ENCODE results near the gene SLC4A1AP. TPM values are rescaled to one million over a fixed set of nuclear protein-coding genes. Genes with fewer than 3 reads are reported as not detected.

The SLC4A1AP gene
- total and polyA plus RNA-seq, 9 of the 15 experiments (the other 6 are each of a cell fraction or from before 2014, with no cell fraction given), result 8.1 to 40.5 (median 35.3) TPM

DNA sequence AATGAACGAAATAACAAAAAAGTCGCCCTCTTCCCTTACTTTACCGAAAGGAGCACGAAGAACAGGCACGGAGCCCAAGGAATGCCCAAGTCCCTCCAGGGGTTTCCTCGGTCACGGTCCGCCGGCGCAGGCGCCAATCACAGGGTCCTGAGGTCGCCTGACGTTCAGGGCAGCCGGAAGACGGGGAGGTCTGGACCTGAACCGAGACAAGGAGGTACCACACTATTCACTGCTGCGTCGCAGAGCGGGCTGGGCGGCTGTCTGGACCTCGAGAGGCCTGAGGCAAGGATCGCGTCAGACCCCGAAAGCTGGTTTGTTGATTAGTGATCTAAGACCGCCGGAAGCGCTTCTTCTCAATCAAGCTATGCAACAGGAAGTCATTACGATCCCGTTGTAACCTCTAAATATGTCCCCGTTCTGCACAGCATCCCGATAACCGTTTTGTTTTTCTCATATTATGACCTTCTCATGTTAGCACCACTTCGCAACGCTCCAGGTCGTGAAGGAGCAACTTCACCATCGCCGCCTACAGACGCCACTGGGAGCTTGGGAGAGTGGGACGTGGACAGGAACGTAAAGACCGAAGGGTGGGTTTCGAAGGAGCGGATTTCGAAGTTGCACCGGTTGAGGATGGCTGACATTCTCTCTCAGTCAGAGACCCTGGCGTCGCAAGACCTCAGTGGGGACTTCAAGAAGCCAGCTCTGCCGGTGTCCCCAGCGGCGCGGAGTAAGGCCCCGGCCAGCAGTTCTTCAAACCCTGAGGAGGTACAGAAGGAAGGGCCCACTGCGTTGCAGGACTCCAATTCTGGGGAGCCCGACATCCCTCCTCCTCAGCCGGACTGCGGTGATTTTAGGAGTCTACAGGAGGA, at the start of gene SLC4A1AP, which contains the start of gene SUPT7L (continued):
- no peak for TF ChIP-seq ZNF143 (CRISPR knock-in tag; IDR thresholded peaks at IDR 0.05)
- TF ChIP-seq RNF2 (IDR thresholded peaks at IDR 0.05), result peak; percentile 90
- TF ChIP-seq, protein P1, sequence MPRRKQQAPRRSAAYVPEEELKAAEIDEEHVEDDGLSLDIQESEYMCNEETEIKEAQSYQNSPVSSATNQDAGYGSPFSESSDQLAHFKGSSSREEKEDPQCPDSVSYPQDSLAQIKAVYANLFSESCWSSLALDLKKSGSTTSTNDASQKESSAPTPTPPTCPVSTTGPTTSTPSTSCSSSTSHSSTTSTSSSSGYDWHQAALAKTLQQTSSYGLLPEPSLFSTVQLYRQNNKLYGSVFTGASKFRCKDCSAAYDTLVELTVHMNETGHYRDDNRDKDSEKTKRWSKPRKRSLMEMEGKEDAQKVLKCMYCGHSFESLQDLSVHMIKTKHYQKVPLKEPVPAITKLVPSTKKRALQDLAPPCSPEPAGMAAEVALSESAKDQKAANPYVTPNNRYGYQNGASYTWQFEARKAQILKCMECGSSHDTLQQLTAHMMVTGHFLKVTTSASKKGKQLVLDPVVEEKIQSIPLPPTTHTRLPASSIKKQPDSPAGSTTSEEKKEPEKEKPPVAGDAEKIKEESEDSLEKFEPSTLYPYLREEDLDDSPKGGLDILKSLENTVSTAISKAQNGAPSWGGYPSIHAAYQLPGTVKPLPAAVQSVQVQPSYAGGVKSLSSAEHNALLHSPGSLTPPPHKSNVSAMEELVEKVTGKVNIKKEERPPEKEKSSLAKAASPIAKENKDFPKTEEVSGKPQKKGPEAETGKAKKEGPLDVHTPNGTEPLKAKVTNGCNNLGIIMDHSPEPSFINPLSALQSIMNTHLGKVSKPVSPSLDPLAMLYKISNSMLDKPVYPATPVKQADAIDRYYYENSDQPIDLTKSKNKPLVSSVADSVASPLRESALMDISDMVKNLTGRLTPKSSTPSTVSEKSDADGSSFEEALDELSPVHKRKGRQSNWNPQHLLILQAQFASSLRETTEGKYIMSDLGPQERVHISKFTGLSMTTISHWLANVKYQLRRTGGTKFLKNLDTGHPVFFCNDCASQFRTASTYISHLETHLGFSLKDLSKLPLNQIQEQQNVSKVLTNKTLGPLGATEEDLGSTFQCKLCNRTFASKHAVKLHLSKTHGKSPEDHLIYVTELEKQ (CRISPR knock-in tag; IDR thresholded peaks at IDR 0.05), result no peak
- TF ChIP-seq, protein P2, sequence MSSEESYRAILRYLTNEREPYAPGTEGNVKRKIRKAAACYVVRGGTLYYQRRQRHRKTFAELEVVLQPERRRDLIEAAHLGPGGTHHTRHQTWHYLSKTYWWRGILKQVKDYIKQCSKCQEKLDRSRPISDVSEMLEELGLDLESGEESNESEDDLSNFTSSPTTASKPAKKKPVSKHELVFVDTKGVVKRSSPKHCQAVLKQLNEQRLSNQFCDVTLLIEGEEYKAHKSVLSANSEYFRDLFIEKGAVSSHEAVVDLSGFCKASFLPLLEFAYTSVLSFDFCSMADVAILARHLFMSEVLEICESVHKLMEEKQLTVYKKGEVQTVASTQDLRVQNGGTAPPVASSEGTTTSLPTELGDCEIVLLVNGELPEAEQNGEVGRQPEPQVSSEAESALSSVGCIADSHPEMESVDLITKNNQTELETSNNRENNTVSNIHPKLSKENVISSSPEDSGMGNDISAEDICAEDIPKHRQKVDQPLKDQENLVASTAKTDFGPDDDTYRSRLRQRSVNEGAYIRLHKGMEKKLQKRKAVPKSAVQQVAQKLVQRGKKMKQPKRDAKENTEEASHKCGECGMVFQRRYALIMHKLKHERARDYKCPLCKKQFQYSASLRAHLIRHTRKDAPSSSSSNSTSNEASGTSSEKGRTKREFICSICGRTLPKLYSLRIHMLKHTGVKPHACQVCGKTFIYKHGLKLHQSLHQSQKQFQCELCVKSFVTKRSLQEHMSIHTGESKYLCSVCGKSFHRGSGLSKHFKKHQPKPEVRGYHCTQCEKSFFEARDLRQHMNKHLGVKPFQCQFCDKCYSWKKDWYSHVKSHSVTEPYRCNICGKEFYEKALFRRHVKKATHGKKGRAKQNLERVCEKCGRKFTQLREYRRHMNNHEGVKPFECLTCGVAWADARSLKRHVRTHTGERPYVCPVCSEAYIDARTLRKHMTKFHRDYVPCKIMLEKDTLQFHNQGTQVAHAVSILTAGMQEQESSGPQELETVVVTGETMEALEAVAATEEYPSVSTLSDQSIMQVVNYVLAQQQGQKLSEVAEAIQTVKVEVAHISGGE (CRISPR knock-in tag; IDR thresholded peaks at IDR 0.05), result peak; percentile 99
- TF ChIP-seq BRD4 (IDR thresholded peaks at IDR 0.05), result peak; percentile 91
- no peak for TF ChIP-seq IFI16 (CRISPR knock-in tag; IDR thresholded peaks at IDR 0.05)
- TF ChIP-seq, protein P3, sequence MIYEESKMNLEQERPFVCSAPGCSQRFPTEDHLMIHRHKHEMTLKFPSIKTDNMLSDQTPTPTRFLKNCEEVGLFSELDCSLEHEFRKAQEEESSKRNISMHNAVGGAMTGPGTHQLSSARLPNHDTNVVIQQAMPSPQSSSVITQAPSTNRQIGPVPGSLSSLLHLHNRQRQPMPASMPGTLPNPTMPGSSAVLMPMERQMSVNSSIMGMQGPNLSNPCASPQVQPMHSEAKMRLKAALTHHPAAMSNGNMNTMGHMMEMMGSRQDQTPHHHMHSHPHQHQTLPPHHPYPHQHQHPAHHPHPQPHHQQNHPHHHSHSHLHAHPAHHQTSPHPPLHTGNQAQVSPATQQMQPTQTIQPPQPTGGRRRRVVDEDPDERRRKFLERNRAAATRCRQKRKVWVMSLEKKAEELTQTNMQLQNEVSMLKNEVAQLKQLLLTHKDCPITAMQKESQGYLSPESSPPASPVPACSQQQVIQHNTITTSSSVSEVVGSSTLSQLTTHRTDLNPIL (CRISPR knock-in tag; IDR thresholded peaks at IDR 0.05), result no peak
- TF ChIP-seq ZEB2 (IDR thresholded peaks at IDR 0.05), result peak; percentile 100
- TF ChIP-seq, protein P4, sequence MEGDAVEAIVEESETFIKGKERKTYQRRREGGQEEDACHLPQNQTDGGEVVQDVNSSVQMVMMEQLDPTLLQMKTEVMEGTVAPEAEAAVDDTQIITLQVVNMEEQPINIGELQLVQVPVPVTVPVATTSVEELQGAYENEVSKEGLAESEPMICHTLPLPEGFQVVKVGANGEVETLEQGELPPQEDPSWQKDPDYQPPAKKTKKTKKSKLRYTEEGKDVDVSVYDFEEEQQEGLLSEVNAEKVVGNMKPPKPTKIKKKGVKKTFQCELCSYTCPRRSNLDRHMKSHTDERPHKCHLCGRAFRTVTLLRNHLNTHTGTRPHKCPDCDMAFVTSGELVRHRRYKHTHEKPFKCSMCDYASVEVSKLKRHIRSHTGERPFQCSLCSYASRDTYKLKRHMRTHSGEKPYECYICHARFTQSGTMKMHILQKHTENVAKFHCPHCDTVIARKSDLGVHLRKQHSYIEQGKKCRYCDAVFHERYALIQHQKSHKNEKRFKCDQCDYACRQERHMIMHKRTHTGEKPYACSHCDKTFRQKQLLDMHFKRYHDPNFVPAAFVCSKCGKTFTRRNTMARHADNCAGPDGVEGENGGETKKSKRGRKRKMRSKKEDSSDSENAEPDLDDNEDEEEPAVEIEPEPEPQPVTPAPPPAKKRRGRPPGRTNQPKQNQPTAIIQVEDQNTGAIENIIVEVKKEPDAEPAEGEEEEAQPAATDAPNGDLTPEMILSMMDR (IDR thresholded peaks at IDR 0.05 in 2 of 3, conservative IDR thresholded peaks at IDR 0.05 in 1 of 3; ENCODE audit: insufficient read depth in 2 of 3, low read depth in 1 of 3, low read length in 3 of 3), result peak in 1 of 3 experiments; percentile 9; a peak in 1 of 6 replicates
- TF ChIP-seq ETV1 (tag; conservative IDR thresholded peaks at IDR 0.05; ENCODE audit: low read depth), result peak; percentile 63
- TF ChIP-seq, protein P5, sequence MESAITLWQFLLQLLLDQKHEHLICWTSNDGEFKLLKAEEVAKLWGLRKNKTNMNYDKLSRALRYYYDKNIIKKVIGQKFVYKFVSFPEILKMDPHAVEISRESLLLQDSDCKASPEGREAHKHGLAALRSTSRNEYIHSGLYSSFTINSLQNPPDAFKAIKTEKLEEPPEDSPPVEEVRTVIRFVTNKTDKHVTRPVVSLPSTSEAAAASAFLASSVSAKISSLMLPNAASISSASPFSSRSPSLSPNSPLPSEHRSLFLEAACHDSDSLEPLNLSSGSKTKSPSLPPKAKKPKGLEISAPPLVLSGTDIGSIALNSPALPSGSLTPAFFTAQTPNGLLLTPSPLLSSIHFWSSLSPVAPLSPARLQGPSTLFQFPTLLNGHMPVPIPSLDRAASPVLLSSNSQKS (CRISPR knock-in tag; IDR thresholded peaks at IDR 0.05), result no peak
- TF ChIP-seq ZNF347 (CRISPR knock-in tag; IDR thresholded peaks at IDR 0.05; ENCODE audit: low read depth), result no peak
- 0 out of 2 replicates have a peak, but pooled peaks have one; percentile 57 for TF ChIP-seq ZNF24 (IDR thresholded peaks at IDR 0.05)
- peak; percentile 81 for TF ChIP-seq POLR2B (IDR thresholded peaks at IDR 0.05; ENCODE audit: low read depth, partially characterized antibody)
